UCSD-AML1 (cell line): ENCODE data around the gene UBE2E2.

Experiments used
- DNase-seq: peaks from one replicate; lab custom pipeline; 2025; ENCODE audit not compliant: unreplicated experiment; lab: John Stamatoyannopoulos, UW

Gene UBE2E2

DNA sequence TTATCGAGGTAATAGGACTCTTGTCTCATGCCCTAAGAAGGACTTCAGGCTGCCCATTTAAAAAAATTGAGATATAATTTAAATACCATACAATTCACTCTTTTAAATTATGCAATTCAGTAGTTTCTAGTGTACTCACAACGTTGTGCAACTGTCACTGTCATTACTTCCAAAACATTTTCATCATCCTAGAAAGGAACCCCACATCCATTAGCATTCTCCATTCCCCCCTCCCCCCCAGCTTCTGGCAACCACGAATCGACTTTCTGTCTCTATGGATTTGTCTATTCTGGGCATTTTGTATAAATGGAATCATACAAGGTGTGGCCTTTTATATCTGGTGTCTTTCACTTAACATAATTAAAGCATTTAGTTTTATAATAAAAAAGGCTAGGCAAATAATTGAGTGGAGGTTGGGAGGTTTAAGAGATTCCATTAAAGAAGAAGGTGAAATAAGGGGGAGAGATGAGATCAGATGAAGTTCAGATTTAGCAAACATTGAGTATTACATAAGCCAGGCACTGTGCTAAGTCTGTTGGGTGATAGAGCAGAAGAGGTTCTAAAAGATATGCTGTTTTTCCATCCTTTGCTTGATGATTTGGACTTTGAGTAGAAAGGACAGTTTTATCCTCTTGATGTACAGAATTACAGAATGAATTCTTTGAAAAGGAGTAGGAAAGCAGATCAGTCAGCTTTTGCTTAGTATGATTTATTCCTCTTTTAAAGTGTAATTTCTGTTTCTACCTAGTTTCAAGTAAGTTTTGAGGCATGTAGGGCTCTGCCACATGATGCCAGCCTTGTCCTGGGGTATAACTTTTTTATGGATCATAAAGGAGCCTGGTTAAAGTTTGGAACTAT is 36.3 kb downstream of the UBE2E2 start:
- no peak for DNase-seq

- no peak for DNase-seq
These were observed 37.2 kb downstream of the UBE2E2 start for GRCh38 chr3:23240171-23240785.

DNA sequence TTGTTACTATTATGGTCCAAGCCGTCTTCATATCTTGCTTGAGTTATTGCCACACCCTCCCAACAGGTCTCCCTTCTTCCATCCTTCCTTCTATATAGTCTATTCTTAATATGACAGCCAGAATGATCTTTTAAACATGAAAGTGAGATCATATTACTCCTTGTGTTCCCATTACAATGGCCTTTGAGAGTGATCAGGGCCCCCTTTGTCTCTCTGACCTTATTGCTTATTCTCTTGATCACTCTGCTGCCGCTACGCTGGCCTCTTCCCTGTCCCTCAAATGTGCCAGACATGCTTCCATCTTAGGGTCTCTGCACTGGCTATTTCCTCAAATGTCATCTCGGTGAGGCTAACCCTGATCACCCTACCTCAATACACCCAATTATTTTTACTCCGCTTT is 38.1 kb downstream of the UBE2E2 start:
- no peak for DNase-seq

DNA sequence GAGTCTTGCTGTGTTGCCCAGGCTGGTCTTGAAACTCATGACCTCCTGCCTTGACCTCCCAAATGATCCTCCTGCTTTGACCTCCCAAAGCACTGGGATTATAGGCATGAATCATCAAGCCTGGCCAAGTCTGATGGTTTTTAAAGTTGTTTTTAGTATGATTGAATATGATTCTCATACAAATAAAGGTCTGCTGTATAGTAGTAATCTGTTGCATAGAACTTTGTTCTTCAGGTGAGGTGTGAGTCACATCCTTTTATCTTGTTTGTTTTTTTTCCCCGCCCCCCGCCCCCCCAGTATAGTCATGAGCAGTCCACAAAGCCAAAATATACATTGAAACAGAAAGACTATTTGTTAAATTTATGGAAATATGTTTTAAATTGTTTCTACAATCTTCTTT is 39.0 kb downstream of the UBE2E2 start:
- DNase-seq = no peak

- no peak for DNase-seq
These were observed 41.4 kb downstream of the UBE2E2 start for GRCh38 chr3:23244324-23245041.

- no peak for DNase-seq
These were observed 43.5 kb downstream of the UBE2E2 start for GRCh38 chr3:23246651-23247050.

DNA sequence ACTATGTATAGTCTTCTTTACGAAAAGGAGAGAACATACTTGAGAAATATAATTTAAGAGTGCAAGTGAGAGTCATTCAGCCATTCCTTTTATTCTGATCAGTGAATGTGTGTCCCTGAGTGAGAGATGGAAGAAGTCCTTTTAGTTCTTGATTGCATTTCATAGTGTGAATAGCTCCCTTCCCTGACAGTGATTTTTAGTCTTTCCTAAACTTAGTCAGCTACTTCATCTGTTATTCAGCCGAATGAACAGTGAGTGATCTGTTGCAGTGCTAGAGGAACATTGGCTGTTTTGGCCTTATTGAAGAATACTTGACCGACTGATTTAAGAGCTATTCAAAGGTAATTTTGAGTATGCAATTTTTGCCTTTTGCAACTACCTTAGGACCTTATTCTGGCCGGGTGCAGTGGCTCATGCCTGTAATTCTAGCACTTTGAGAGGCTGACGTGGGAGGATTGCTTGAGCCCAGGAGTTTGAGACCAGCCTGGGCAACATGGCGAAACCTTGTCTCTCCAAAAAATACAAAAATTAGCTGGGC is 45.5 kb downstream of the UBE2E2 start:
- no peak for DNase-seq

DNA sequence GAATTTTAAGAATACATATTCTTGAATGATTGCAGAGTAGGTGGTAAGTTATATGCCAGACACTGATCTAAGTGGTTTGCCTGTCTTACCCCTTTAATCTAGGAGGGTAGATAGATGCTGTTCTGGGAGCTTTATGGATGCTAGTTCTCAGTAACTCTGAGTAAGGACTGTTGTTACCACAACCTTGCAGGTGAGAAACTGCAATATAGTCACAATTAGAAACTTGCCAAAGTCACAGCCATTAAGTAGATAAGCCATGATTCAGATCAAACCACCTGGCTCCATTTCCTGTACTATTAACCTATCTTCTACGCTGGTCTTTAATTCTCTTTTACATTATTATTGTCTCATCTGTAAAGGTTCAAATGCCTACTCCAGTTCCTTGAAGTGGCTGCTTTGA is 46.8 kb downstream of the UBE2E2 start:
- DNase-seq = no peak

DNA sequence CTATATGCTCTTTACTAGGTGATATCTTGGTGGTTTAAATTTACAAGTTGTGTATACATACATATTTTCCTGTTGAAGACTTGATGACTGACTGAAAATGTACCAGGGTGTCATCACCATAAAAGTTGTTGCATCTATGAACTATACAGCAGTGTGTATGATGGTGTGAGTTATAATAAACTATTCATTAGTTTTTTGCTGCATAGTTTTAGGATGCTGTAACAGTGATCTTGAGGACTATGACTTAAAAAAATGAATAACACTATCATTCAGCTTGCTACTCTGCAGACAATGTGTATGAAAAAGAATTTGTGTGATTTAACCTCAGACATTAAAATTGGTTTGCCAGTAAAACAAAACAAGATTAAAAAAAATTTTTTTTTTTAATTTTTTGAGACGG is 49.0 kb downstream of the UBE2E2 start:
- no peak for DNase-seq

- no peak for DNase-seq
These were observed 50.1 kb downstream of the UBE2E2 start for GRCh38 chr3:23253214-23253613.

- DNase-seq = no peak
These were observed 51.2 kb downstream of the UBE2E2 start for GRCh38 chr3:23254282-23254681.

GRCh38 chr3:23254835-23255234 is 51.7 kb downstream of the UBE2E2 start:
- no peak for DNase-seq

- no peak for DNase-seq
These were observed 53.8 kb downstream of the UBE2E2 start for GRCh38 chr3:23256741-23257435.

DNA sequence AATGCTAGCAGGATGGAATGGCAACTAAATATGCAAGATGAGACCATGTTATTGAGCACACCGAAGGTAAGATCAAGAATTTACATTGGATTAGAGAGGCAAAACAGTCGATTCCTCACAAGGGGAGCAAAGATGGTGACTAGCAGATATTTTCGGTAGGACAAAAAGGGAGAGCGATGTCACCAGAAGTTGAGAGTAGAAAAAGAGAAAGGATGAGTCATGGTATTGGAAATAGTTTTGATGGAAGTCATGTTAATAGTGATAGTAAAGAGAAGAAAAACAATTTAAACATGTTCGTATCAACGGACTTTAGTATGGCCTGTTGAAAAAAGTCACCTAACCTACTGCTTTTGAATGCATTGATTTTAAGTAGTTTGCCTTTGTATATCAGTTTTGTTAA is 55.0 kb downstream of the UBE2E2 start:
- no peak for DNase-seq

- DNase-seq = no peak
These were observed 56.4 kb downstream of the UBE2E2 start for GRCh38 chr3:23259515-23259914.

DNA sequence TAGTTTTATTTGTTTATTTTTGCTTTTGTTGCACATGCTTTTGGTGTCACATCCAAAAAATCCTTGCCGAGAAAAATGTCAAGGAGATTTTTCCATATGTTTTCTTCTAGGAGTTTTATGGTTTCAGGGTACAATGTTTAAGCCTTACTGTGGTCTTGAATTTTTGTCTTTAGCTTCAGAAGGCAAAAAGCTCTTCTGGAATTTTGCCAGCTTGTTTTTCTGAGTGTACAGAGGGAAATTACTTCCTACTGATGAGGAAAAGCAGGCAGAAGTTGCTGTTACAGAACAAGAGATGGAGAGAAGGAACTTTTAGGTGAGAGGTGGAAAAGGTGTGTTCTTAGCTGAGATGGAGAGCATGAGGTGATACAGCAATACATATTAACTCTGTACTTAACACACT is 59.6 kb downstream of the UBE2E2 start:
- DNase-seq = no peak

DNA sequence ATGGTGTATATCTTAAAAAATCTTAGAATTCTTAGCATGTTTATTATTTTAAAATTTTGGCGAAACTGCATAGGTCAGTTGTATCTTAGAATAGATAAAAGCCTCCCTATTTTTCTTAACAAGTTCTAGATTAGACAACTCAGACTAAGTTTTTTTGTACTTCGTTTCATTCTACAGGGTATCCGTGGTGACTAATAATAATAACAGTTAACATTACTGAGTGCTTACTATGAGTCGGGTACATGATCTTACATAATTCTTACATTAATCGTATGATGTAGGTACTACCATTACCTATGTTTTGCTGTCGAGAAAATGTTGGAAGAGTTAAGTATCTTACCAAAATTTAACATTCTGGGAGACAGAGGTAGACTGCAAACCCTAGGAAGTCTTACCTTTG is 60.7 kb downstream of the UBE2E2 start:
- DNase-seq = no peak

DNA sequence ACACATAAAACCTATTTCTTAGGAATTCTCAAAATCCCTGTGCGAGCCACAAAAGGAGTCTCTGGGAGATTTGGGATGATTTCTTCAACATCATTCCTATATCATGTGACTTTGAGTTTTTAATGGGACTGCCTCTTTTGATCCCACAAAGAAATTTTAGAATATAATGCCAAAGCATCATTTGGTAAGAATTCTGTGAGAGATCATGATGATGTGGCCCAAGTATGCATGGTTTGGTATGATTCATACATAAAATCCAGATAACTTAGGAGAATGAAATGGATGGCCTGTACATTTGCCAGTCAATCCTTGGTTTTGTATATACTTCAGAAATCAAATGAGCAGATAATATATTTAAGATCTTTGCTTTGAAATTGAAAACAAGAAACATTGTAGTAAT is 61.3 kb downstream of the UBE2E2 start:
- no peak for DNase-seq

DNA sequence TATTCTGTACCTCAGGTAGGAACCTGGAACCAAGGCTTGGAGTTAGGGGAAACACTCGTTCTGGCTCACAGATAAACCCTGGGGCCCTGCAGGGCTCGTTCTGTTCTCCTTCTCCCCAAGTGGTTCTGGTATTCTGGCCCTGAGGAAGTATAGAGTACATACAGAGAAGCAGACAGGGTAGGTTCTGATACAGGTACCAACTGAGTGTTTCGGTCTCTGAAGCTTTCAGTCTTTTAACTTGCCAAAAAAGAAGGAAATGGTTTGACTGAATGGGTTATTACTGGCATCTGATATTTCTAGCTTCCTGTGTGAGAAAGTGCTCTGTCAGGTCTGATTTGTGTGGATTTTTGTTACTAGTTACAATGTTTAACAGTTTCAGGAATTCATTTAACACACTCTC is 67.3 kb downstream of the UBE2E2 start:
- DNase-seq = no peak

- DNase-seq = no peak
These were observed 69.0 kb downstream of the UBE2E2 start for GRCh38 chr3:23271876-23272741.
